Measurements from ENCODE around the gene FANCL.
"Not testable (repeated sequence)": the region's sequence is repeated elsewhere in the genome, so short reads cannot be mapped to it uniquely, and the experiment has no call there.

The FANCL gene

DNA sequence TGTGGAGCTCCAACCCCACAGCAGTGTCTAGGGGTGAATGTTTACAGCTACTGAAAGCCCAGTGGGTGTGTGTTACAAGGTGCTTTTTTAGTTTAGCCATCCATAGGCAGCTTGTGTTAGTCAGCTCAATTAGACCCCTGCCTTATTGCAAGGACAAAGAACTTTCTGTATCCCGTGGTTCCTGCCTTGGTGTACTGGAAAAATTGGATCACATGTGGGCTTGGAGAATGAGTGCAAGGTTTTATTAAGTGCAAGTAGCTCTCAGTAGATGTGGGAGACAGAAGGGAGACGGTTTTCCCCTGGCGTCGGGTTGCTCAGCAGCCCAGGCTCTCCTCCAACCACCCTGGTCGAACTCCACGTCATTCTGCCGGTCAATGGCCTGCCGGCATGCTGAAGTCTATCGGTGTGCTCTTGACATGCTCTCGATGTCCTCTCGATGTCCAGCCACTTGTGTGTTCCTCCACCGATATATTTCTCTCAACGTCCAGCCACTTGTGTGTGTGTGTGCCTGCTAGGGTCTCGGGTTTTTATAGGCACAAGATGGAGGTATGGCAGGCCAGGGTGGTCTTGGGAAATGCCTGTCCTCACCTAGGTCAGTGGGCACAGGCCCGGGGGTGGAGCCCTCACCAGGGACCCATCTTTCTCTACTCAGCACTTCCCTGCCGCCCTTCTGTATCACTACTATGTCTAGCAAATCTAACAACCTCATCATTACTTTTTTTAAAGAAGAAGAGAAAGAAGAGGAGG lies 13.8 kb downstream of the FANCL start:
- Histone ChIP-seq H3K36me3 (ENCODE audit: control insufficient read depth in 1 of 2, insufficient read depth in 2 of 2, low read depth in 1 of 2, low read length in 2 of 2) (peaks cover 9 to 16% of the 10 kb centered on the region in 2 experiments), H3K4me3 (ENCODE audit: insufficient read depth in 1 of 2, low read depth in 1 of 2, low read length in 2 of 2) (no peak overlapping the region), H4K8ac (ENCODE audit: low read length) (no peak overlapping the region), H2BK5ac (ENCODE audit: low read depth, low read length, poor library complexity, severe bottlenecking) (no peak overlapping the region), H3K4ac (ENCODE audit: low read depth in 1 of 2, low read length in 2 of 2) (no peak overlapping the region), H3K23ac (ENCODE audit: low read length in 2 of 2) (no peak overlapping the region), H3K4me2 (ENCODE audit: low read length, poor library complexity, severe bottlenecking) (no peak overlapping the region), H2BK12ac (ENCODE audit: low read length in 2 of 2) (no peak overlapping the region), H2AK5ac (ENCODE audit: low read length, severe bottlenecking) (no peak overlapping the region), H3K9me3 (ENCODE audit: control insufficient read depth, low read length) (no peaks in the 10 kb centered on the region), H3K18ac (ENCODE audit: low read depth in 1 of 2, low read length in 2 of 2) (no peak overlapping the region), H2AFZ (ENCODE audit: low read depth, low read length) (no peak overlapping the region), H3K27me3 (ENCODE audit: control insufficient read depth in 1 of 2, insufficient read depth in 1 of 2, low read length in 2 of 2) (no peaks in the 10 kb centered on the region), H3K27ac (ENCODE audit: low read length, poor library complexity, severe bottlenecking) (no peak overlapping the region), H3K9ac (ENCODE audit: low read length) (no peak overlapping the region), H4K91ac (ENCODE audit: low read length) (no peak overlapping the region), H2BK120ac (ENCODE audit: low read depth, low read length) (no peak overlapping the region), H3K79me1 (replicated peaks; ENCODE audit: low read length, poor library complexity, severe bottlenecking) (peaks cover 13% of the 10 kb centered on the region), H3K14ac (ENCODE audit: low read length in 2 of 2) (no peak overlapping the region), H3K4me1 (ENCODE audit: control insufficient read depth, insufficient read depth, low read depth, low read length) (no peaks in the 10 kb centered on the region), H2BK15ac (ENCODE audit: low read depth, poor library complexity, severe bottlenecking) (no peak overlapping the region)
- DNase-seq: no peak
- over 99% methylated on average over 14 of the region's 16 CpGs for WGBS

DNA sequence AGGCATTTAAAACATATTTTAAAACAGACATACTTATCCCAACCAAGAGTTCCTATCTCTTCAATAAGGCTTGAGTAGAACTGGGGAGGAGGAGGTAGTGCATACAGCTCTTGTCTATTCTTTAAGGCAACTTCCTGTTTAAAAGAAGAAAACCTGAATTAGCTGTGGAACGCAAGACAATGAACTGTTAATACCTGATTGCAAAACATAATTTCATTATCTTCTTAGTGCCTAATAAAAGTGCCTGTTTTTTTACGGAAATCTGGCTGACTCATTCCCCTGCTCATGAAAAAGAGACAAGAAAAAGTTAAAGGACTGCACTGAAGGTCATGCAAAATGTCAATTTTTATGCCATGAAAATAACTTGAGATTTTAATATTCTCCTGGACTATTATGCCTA lies 19.2 kb downstream of the FANCL start:
- Histone ChIP-seq H2AFZ (ENCODE audit: low read depth, low read length) (no peak overlapping the region), H3K4me2 (ENCODE audit: low read length, poor library complexity, severe bottlenecking) (no peak overlapping the region), H3K4me1 (ENCODE audit: control insufficient read depth, insufficient read depth, low read depth, low read length) (no peaks in the 10 kb centered on the region), H3K23ac (ENCODE audit: low read length in 2 of 2) (no peak overlapping the region), H3K27me3 (ENCODE audit: control insufficient read depth in 1 of 2, insufficient read depth in 1 of 2, low read length in 2 of 2) (no peaks in the 10 kb centered on the region), H4K91ac (ENCODE audit: low read length) (no peak overlapping the region), H3K14ac (ENCODE audit: low read length in 2 of 2) (no peak overlapping the region), H3K79me1 (replicated peaks; ENCODE audit: low read length, poor library complexity, severe bottlenecking) (no peaks in the 10 kb centered on the region), H4K8ac (ENCODE audit: low read length) (no peak overlapping the region), H3K4ac (ENCODE audit: low read depth in 1 of 2, low read length in 2 of 2) (no peak overlapping the region), H3K4me3 (ENCODE audit: insufficient read depth in 1 of 2, low read depth in 1 of 2, low read length in 2 of 2) (no peak overlapping the region), H2BK120ac (ENCODE audit: low read depth, low read length) (no peak overlapping the region), H3K18ac (ENCODE audit: low read depth in 1 of 2, low read length in 2 of 2) (no peak overlapping the region), H2BK15ac (ENCODE audit: low read depth, poor library complexity, severe bottlenecking) (no peak overlapping the region), H3K27ac (ENCODE audit: low read length, poor library complexity, severe bottlenecking) (no peak overlapping the region), H2BK5ac (ENCODE audit: low read depth, low read length, poor library complexity, severe bottlenecking) (no peak overlapping the region), H3K9ac (ENCODE audit: low read length) (no peak overlapping the region), H2BK12ac (ENCODE audit: low read length in 2 of 2) (no peak overlapping the region), H3K36me3 (ENCODE audit: control insufficient read depth in 1 of 2, insufficient read depth in 2 of 2, low read depth in 1 of 2, low read length in 2 of 2) (peaks cover 1 to 23% of the 10 kb centered on the region in 2 experiments), H3K9me3 (ENCODE audit: control insufficient read depth, low read length) (no peaks in the 10 kb centered on the region), H2AK5ac (ENCODE audit: low read length, severe bottlenecking) (no peak overlapping the region)
- 83% methylated on average over 2 of the region's 2 CpGs for WGBS
- DNase-seq: no peak

DNA sequence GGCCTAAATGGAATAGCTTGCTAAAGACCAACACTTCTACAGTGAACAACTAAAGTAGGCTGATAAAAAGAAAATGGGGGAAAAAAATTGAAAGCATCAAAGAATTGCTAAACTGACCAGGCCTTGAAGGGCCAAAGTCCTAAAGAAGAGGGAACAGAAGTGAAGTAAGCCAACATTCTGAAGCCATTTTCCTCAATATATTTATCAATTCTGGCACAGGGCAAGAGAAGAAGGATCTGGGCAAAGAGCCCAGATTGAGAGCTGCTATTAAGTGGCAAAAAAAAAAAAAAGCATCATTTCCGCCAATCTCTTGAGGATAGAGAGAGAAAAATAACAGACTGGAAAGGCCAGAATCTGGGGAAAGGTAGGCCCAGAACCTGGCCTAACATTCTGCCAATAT lies 25.7 kb downstream of the FANCL start:
- Histone ChIP-seq H2AK5ac (ENCODE audit: low read length, severe bottlenecking) (no peak overlapping the region), H3K27me3 (ENCODE audit: control insufficient read depth in 1 of 2, insufficient read depth in 1 of 2, low read length in 2 of 2) (no peaks in the 10 kb centered on the region), H3K9me3 (ENCODE audit: control insufficient read depth, low read length) (no peaks in the 10 kb centered on the region), H2AFZ (ENCODE audit: low read depth, low read length) (no peak overlapping the region), H3K4me3 (ENCODE audit: insufficient read depth in 1 of 2, low read depth in 1 of 2, low read length in 2 of 2) (no peak overlapping the region), H3K23ac (ENCODE audit: low read length in 2 of 2) (no peak overlapping the region), H3K4ac (ENCODE audit: low read depth in 1 of 2, low read length in 2 of 2) (no peak overlapping the region), H3K14ac (ENCODE audit: low read length in 2 of 2) (no peak overlapping the region), H2BK15ac (ENCODE audit: low read depth, poor library complexity, severe bottlenecking) (no peak overlapping the region), H3K4me2 (ENCODE audit: low read length, poor library complexity, severe bottlenecking) (no peak overlapping the region), H3K9ac (ENCODE audit: low read length) (no peak overlapping the region), H3K4me1 (ENCODE audit: control insufficient read depth, insufficient read depth, low read depth, low read length) (no peaks in the 10 kb centered on the region), H3K79me1 (replicated peaks; ENCODE audit: low read length, poor library complexity, severe bottlenecking) (peaks cover 20% of the 10 kb centered on the region), H3K27ac (ENCODE audit: low read length, poor library complexity, severe bottlenecking) (no peak overlapping the region), H2BK5ac (ENCODE audit: low read depth, low read length, poor library complexity, severe bottlenecking) (no peak overlapping the region), H4K8ac (ENCODE audit: low read length) (no peak overlapping the region), H2BK12ac (ENCODE audit: low read length in 2 of 2) (no peak overlapping the region), H2BK120ac (ENCODE audit: low read depth, low read length) (no peak overlapping the region), H3K18ac (ENCODE audit: low read depth in 1 of 2, low read length in 2 of 2) (no peak overlapping the region), H3K36me3 (ENCODE audit: control insufficient read depth in 1 of 2, insufficient read depth in 2 of 2, low read depth in 1 of 2, low read length in 2 of 2) (peaks cover 7 to 34% of the 10 kb centered on the region in 2 experiments), H4K91ac (ENCODE audit: low read length) (no peak overlapping the region)
- DNase-seq: no peak
- no CpG with 5 or more reads among the region's 1 CpG for WGBS

DNA sequence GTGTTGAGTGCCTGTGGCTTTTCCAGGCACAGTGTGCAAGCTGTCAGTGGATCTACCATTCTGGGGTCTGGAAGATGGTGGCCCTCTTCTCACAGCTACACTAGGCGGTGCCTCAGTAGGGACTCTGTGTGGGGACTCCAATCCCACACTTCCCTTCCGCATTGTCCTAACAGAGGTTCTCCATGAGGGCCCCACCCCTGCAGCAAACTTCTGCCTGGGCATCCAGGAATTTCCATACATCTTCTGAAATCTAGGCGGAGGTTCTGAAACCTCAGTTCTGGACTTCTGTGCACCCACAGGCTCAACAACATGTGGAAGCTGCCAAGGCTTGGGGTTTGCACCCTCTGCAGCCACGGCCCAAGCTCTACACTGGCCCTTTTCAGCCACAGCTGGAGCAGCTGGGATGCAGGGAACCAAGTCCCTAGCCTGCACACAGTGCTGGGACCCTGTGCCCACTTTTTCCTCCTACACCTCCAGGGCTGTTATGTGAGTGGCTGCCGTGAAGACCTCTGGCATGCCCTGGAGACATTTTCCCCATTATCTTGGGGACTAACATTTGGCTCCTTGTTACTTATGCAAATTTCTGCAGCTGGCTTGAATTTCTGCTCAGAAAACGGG lies 30.1 kb downstream of the FANCL start:
- H3K4me3 ChIP-seq (ENCODE audit: insufficient read depth in 1 of 2, low read depth in 1 of 2, low read length in 2 of 2); H2AK5ac ChIP-seq (ENCODE audit: low read length, severe bottlenecking); H3K14ac ChIP-seq (ENCODE audit: low read length in 2 of 2); H3K9me3 ChIP-seq (ENCODE audit: control insufficient read depth, low read length); H3K4me1 ChIP-seq (ENCODE audit: control insufficient read depth, insufficient read depth, low read depth, low read length); H2BK15ac ChIP-seq (ENCODE audit: low read depth, poor library complexity, severe bottlenecking); H3K4me2 ChIP-seq (ENCODE audit: low read length, poor library complexity, severe bottlenecking); H3K27ac ChIP-seq (ENCODE audit: low read length, poor library complexity, severe bottlenecking); H2AFZ ChIP-seq (ENCODE audit: low read depth, low read length); H3K23ac ChIP-seq (ENCODE audit: low read length in 2 of 2); H3K18ac ChIP-seq (ENCODE audit: low read depth in 1 of 2, low read length in 2 of 2); H2BK12ac ChIP-seq (ENCODE audit: low read length in 2 of 2); H2BK120ac ChIP-seq (ENCODE audit: low read depth, low read length); H4K91ac ChIP-seq (ENCODE audit: low read length); H3K27me3 ChIP-seq (ENCODE audit: control insufficient read depth in 1 of 2, insufficient read depth in 1 of 2, low read length in 2 of 2); H4K8ac ChIP-seq (ENCODE audit: low read length); H3K4ac ChIP-seq (ENCODE audit: low read depth in 1 of 2, low read length in 2 of 2); H3K9ac ChIP-seq (ENCODE audit: low read length); H2BK5ac ChIP-seq (ENCODE audit: low read depth, low read length, poor library complexity, severe bottlenecking); DNase-seq: not testable (repeated sequence)
- Histone ChIP-seq H3K79me1 (replicated peaks; ENCODE audit: low read length, poor library complexity, severe bottlenecking) (peaks cover 19% of the 10 kb centered on the region), H3K36me3 (ENCODE audit: control insufficient read depth in 1 of 2, insufficient read depth in 2 of 2, low read depth in 1 of 2, low read length in 2 of 2) (peaks cover 7 to 18% of the 10 kb centered on the region in 2 experiments)
- 96% methylated on average over 6 of the region's 6 CpGs for WGBS

All from mesenchymal stem cell (in vitro differentiated cells and primary cell).